Naive thymus-derived CD4-positive, alpha-beta T cell (primary cell): Measurements from ENCODE around the gene TAAR8. TPM values are rescaled to one million over a fixed set of nuclear protein-coding genes. Genes with fewer than 3 reads are reported as not detected.

Experiments
- ATAC-seq: fragments of 150-1000 bp; cut with Tn5 transposase; 2 replicates; pipeline ENCODE4 v1.10.0; 2021; ENCODE audit warnings: mild to moderate bottlenecking, moderate library complexity
- CTCF ChIA-PET: fragments of 350-600 bp; sonication (Branson Sonifier 250); formaldehyde crosslinking; loops from one replicate; lab custom pipeline; 2021; ENCODE audit warnings: antibody characterized with exemption; lab: Charles Lee
- POLR2A ChIA-PET: fragments of 350-600 bp; sonication (Branson Sonifier 250); formaldehyde crosslinking; loops from one replicate; lab custom pipeline; 2021; ENCODE audit warnings: antibody characterized with exemption, inconsistent platforms; lab: Charles Lee
- DNase-seq, 9 donors: peaks; one replicate each; pipeline versions ENCODE4 v3.0.0 to v3.0.0-alpha.2; 2020 to 2022; ENCODE audit warnings: mixed read lengths in 1 of 9
- H3K27ac ChIP-seq: one replicate; pipeline ENCODE4 v1.7.0; 2013; ENCODE audit warnings: mild to moderate bottlenecking, low read depth, low read length, moderate library complexity
- H3K27me3 ChIP-seq, 2 donors: one replicate each; pipeline ENCODE4 v1.7.0; 2013; ENCODE audit warnings: low read length in 2 of 2, mild to moderate bottlenecking in 2 of 2, moderate library complexity in 2 of 2; ENCODE audit not compliant: control insufficient read depth in 2 of 2, insufficient read depth in 2 of 2
- H3K36me3 ChIP-seq, 3 experiments: 1 replicate in 2 of 3; 2 replicates in 1 of 3; pipeline ENCODE4 v1.7.0; 2013; ENCODE audit warnings: low read length in 3 of 3, mild to moderate bottlenecking in 3 of 3, moderate library complexity in 1 of 3; ENCODE audit not compliant: insufficient read depth in 3 of 3, control insufficient read depth in 2 of 3
- H3K4me1 ChIP-seq, 2 donors: one replicate each; pipeline ENCODE4 v1.7.0; 2013; ENCODE audit warnings: low read length in 2 of 2, mild to moderate bottlenecking in 2 of 2, moderate library complexity in 1 of 2; ENCODE audit not compliant: control insufficient read depth in 2 of 2, insufficient read depth in 2 of 2
- H3K4me3 ChIP-seq: 2 replicates; pipeline ENCODE4 v1.7.0; 2013; ENCODE audit warnings: mild to moderate bottlenecking, low read length
- H3K9me3 ChIP-seq, 3 experiments: 1 replicate in 2 of 3; 2 replicates in 1 of 3; pipeline ENCODE4 v1.7.0; 2013; ENCODE audit warnings: low read length in 3 of 3; ENCODE audit not compliant: control insufficient read depth in 2 of 3
- H3K27ac Mint-ChIP-seq, 9 donors: one replicate each; pipeline ENCODE4 v1.8.0; 2020 to 2022; ENCODE audit warnings: mixed read lengths in 9 of 9, mild to moderate bottlenecking in 8 of 9, moderate library complexity in 5 of 9, inconsistent platforms in 2 of 9
- H3K27me3 Mint-ChIP-seq, 5 donors: one replicate each; pipeline ENCODE4 v1.8.0; 2021 to 2022; ENCODE audit warnings: mixed read lengths in 5 of 5, mild to moderate bottlenecking in 1 of 5
- H3K36me3 Mint-ChIP-seq, 5 donors: one replicate each; pipeline ENCODE4 v1.8.0; 2020 to 2022; ENCODE audit warnings: mixed read lengths in 5 of 5, mild to moderate bottlenecking in 3 of 5, inconsistent platforms in 1 of 5
- H3K4me1 Mint-ChIP-seq, 7 donors: one replicate each; pipeline ENCODE4 v1.8.0; 2020 to 2022; ENCODE audit warnings: mixed read lengths in 7 of 7, mild to moderate bottlenecking in 3 of 7, inconsistent platforms in 1 of 7
- H3K4me3 Mint-ChIP-seq, 10 donors: one replicate each; pipeline ENCODE4 v1.8.0; 2020 to 2022; ENCODE audit warnings: mild to moderate bottlenecking in 10 of 10, mixed read lengths in 10 of 10, moderate library complexity in 6 of 10, inconsistent platforms in 2 of 10
- H3K9me3 Mint-ChIP-seq, 11 donors: one replicate each; pipeline ENCODE4 v1.8.0; 2020 to 2022; ENCODE audit warnings: mixed read lengths in 11 of 11, mild to moderate bottlenecking in 4 of 11, inconsistent platforms in 1 of 11, moderate library complexity in 1 of 11
- intact Hi-C, 2 donors: fragments of 100-400 bp; cut with micrococcal nuclease; formaldehyde crosslinking; loops; one replicate each; pipeline ENCODE4 v1.15.1; 2023
- polyA plus RNA-seq, 2 donors: library from polyadenylated mRNA; unstranded; fragments of 300-500 nt; fragmentation: Illumina TruSeq; gene quantifications; one replicate each; pipeline ENCODE4 v1.2.3, GENCODE V29; 2021
- total RNA-seq, 6 experiments: library from RNA in 5 of 6; stranded (reverse) in 5 of 6; gene quantifications; 1 replicate in 5 of 6; 2 replicates in 1 of 6; pipeline ENCODE4 v1.2.3 and lab custom pipeline; 2021 to 2026

TAAR8 gene, protein sequence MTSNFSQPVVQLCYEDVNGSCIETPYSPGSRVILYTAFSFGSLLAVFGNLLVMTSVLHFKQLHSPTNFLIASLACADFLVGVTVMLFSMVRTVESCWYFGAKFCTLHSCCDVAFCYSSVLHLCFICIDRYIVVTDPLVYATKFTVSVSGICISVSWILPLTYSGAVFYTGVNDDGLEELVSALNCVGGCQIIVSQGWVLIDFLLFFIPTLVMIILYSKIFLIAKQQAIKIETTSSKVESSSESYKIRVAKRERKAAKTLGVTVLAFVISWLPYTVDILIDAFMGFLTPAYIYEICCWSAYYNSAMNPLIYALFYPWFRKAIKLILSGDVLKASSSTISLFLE
- not detected for total RNA-seq
- polyA plus RNA-seq: not detected
- total RNA-seq (lab: John Stamatoyannopoulos, UW): not detected

DNA sequence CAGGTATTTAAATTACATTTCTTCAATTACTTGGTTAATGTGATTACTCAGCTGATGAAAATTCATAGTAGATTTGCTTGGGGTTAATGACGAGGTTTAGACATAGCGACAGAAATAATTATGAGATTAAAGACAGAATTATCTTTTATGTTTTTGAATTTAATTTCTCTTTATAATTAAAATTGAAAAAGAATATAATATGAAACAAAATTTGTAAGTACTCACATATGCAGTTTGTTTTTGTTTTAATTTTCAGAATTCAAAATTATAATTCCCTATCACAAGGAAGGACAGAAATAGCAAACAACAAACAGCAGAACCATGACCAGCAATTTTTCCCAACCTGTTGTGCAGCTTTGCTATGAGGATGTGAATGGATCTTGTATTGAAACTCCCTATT, at the start of gene TAAR8:
Gene TAAR8 (plus strand): TSS at position 301 of the 400 bp plus-strand sequence. CDS start 21 bp downstream, at position 322.
- H3K4me3 Mint-ChIP-seq: no peak within 1 kb of the TSS
- H3K36me3 Mint-ChIP-seq: no peaks in the 10 kb centered on the region
- ChIA-PET CTCF (interaction anchor here (1.0 kb wide), 1 partner anchor 19 kb away, joined by 5 read pairs; no protein-coding TSS in a partner anchor), POLR2A (no interaction called here)
- H3K27ac Mint-ChIP-seq: no peak within 1 kb of the TSS
- no peaks in the 10 kb centered on the region for H3K9me3 ChIP-seq
- H3K27me3 ChIP-seq: peaks cover 0 to under 1% of the 10 kb centered on the region in 2 donors
- intact Hi-C loops: no loop called here
- H3K4me1 ChIP-seq: no peaks in the 10 kb centered on the region
- no peaks in the 10 kb centered on the region for H3K36me3 ChIP-seq
- H3K27ac ChIP-seq: no peak within 1 kb of the TSS
- H3K4me1 Mint-ChIP-seq: no peaks in the 10 kb centered on the region
- H3K4me3 ChIP-seq: no peak within 1 kb of the TSS
- H3K27me3 Mint-ChIP-seq: peaks cover 29 to 35% (median 32%) of the 10 kb centered on the region in 5 donors
- DNase-seq: no peak
- no peak for ATAC-seq
- H3K9me3 Mint-ChIP-seq: no peaks in the 10 kb centered on the region

DNA sequence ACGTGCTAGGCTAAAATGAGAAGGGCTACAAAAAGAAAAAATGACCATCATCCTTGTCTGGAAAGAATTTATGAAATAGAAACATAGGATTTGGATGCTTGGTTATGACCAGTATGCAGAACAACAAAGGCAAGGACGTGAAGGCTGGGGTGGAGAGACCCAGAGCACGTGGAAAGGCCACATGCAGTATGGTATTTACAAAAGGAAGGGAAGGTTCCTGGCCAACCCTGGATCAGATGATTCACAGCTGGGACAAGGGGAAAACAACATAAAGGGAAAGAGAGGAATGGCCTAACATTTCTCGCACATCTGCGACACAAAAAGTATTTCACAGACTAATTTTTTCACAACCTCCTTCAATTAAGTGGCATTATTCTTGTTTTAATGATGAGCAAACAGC, 47.7 kb upstream of the TAAR8 start:
- intact Hi-C loops: no loop called here

DNA sequence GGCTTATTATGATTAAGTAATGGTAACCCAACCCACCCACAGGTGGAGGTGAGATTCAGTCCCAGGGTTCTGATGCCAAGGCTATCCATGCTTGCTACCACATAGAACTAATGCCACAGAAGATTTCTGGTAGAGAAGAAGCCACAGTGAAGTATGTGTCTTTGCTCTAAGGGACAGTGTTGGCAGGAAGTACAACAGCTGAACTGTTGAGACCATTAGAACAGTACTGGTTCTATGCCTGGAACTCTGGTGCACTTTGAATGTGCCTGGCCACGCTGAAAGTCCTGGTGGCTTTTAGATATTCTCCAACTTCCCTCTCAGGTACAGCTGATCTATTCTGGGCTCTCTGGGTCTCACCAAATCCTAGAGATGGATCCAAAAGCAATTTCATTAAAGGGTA, 47.3 kb upstream of the TAAR8 start:
- intact Hi-C loops: no loop called here
- H3K36me3 ChIP-seq: peaks cover 0 to 6% (median 0%) of the 10 kb centered on the region in 3 experiments
- H3K27me3 ChIP-seq: no peaks in the 10 kb centered on the region
- H3K36me3 Mint-ChIP-seq: peaks cover 12 to 44% (median 22%) of the 10 kb centered on the region in 5 donors
- ChIA-PET CTCF (no interaction called here), POLR2A (no interaction called here)
- peaks cover 6 to 67% (median 52%) of the 10 kb centered on the region in 7 donors for H3K4me1 Mint-ChIP-seq
- no peak overlapping the region for H3K4me3 Mint-ChIP-seq
- no peaks in the 10 kb centered on the region for H3K27me3 Mint-ChIP-seq
- H3K27ac Mint-ChIP-seq: no peak overlapping the region
- peaks cover 0 to 4% of the 10 kb centered on the region in 2 donors for H3K4me1 ChIP-seq
- ATAC-seq: no peak
- no peak overlapping the region for H3K4me3 ChIP-seq
- H3K27ac ChIP-seq: no peak overlapping the region
- no peaks in the 10 kb centered on the region for H3K9me3 Mint-ChIP-seq
- no peak for DNase-seq
- H3K9me3 ChIP-seq: no peaks in the 10 kb centered on the region

More for the DNA sequence above, 47.7 kb upstream of the TAAR8 start:
- CTCF ChIA-PET: no interaction called here
- Mint-ChIP-seq H3K9me3 (no peaks in the 10 kb centered on the region), H3K4me1 (peaks cover 8 to 68% (median 54%) of the 10 kb centered on the region in 7 donors), H3K27me3 (no peaks in the 10 kb centered on the region), H3K27ac (peak overlapping the region in 1 of 9 donors; percentile 38), H3K4me3 (no peak overlapping the region), H3K36me3 (peaks cover 16 to 48% (median 26%) of the 10 kb centered on the region in 5 donors)
- ATAC-seq (no peak), DNase-seq (no peak)
- no peak overlapping the region for H3K27ac ChIP-seq
- H3K4me1 ChIP-seq: peaks cover 0 to 4% of the 10 kb centered on the region in 2 donors
- H3K27me3 ChIP-seq: no peaks in the 10 kb centered on the region
- POLR2A ChIA-PET: no interaction called here
- H3K9me3 ChIP-seq: no peaks in the 10 kb centered on the region
- H3K36me3 ChIP-seq: peaks cover 0 to 6% (median 0%) of the 10 kb centered on the region in 3 experiments
- H3K4me3 ChIP-seq: no peak overlapping the region

DNA sequence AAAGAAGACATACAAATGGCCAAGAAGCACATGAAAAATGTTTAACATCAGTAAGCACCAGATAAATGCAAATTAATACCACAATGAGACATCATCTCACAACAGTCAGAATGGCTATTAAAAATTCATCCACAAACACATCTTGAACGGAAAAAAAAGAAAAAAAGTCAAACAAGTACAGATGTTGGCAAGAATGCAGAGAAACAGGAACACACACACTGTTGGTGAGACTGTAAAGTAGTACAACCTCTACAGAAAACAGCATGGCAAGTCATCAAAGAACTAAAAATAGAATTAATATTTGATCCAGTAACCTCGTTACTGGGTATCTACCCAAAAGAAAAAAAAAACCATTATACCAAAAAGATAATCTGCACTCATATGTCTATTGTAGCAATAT, 46.0 kb upstream of the TAAR8 start:
- peaks cover 4 to 11% of the 10 kb centered on the region in 2 donors for H3K4me1 ChIP-seq
- CTCF ChIA-PET: interaction anchor here (0.6 kb wide), 1 partner anchor 38 kb away, joined by 5 read pairs; no protein-coding TSS in a partner anchor
- no peak for ATAC-seq
- H3K36me3 Mint-ChIP-seq: peaks cover 5 to 35% (median 15%) of the 10 kb centered on the region in 5 donors
- intact Hi-C loops: no loop called here
- H3K27ac Mint-ChIP-seq: no peak overlapping the region
- H3K4me3 ChIP-seq: no peak overlapping the region
- H3K36me3 ChIP-seq: peaks cover 0 to 6% (median 0%) of the 10 kb centered on the region in 3 experiments
- H3K27me3 Mint-ChIP-seq: no peaks in the 10 kb centered on the region
- H3K9me3 ChIP-seq: no peaks in the 10 kb centered on the region
- H3K4me1 Mint-ChIP-seq: peaks cover 14 to 75% (median 55%) of the 10 kb centered on the region in 7 donors
- no peaks in the 10 kb centered on the region for H3K27me3 ChIP-seq
- DNase-seq: no peak
- POLR2A ChIA-PET: no interaction called here
- H3K9me3 Mint-ChIP-seq: no peaks in the 10 kb centered on the region
- no peak overlapping the region for H3K27ac ChIP-seq
- H3K4me3 Mint-ChIP-seq: no peak overlapping the region

DNA sequence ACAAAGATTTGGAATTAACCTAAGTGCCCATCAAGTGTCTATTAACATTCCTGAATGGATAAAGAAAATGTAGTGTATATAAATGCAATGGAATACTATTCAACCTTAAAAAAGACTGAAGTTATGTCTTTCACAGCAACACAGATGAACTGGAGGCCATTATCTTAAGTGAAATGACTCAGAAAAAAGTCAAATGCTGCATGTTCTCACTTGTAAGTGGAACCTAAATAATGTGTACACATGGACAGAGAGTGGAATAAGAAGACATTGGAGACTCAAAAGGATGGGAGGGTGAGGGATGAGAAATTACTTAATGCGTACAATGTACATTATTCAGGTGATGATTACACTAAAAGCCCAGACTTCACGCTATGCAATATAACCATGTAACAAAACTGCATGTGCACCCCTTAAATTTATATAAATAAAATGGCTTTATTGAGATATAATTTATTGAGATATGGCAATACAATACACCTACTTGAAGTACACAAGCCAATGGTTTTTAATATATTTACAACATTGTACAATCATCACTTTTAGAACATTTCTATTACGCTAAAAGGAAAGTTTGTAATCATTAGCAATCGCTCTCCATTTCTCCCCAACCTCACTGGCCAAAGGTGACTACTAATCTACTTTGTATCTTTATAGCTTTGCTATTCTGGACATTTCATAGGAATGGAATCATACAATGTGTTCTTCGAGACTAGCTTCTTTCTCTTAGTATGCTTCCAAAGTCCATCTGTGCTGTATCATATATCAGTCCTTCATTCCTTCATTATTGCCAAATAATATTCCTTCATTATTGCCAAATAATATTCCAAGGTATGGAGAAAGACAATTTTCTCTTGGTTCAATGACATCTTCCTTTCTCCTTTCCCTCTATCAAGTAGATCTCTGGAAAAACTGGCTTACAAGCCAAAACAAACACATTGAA, 45.3 kb upstream of the TAAR8 start:
- DNase-seq: no peak
- H3K36me3 ChIP-seq: no peaks in the 10 kb centered on the region
- no peak overlapping the region for H3K4me3 ChIP-seq
- Mint-ChIP-seq H3K4me3 (no peak overlapping the region), H3K36me3 (peaks cover 4 to 29% (median 13%) of the 10 kb centered on the region in 5 donors), H3K27ac (no peak overlapping the region), H3K4me1 (peaks cover 16 to 82% (median 59%) of the 10 kb centered on the region in 7 donors), H3K9me3 (no peaks in the 10 kb centered on the region), H3K27me3 (no peaks in the 10 kb centered on the region)
- H3K4me1 ChIP-seq: peaks cover 10 to 11% of the 10 kb centered on the region in 2 donors
- ChIA-PET POLR2A (interaction anchor here (0.6 kb wide), 1 partner anchor 10 kb away, joined by 3 read pairs; no protein-coding TSS in a partner anchor), CTCF (no interaction called here)
- H3K27ac ChIP-seq: no peak overlapping the region
- no peak for ATAC-seq
- H3K9me3 ChIP-seq: no peaks in the 10 kb centered on the region
- H3K27me3 ChIP-seq: no peaks in the 10 kb centered on the region
- intact Hi-C loops: no loop called here

DNA sequence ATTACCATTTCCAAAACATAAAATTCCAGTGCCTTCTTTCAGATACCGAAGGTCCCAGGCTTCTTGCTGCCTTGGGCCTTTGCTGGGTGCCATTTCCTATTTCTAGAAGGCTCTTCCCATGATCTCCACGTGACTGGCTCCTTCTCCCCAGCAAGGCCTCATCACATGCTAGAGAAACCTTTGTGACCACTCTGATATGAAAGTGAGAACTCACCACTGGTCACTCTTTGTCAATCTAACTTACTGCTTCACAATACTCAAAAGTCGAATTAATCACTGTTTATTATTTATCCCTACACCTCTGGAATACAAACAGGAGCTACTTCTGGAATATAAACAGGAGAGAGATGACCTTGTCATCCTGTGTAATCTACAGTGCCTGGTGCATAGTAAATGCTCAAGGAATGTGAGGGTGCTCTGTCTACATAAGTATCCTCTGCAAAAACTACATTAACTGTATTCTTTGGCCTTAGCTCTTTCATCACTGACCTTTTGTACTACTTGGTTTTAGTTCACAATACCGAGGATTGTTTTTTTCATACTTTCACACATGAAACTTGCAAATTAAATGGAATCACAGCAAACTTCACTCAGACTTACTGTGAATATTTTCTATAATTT, 41.2 kb upstream of the TAAR8 start:
- ATAC-seq: no peak
- POLR2A ChIA-PET: no interaction called here
- peak overlapping the region; percentile 18 to 95 (median 90) for H3K4me3 Mint-ChIP-seq

More for the DNA sequence above, 41.2 kb upstream of the TAAR8 start:
- Histone ChIP-seq H3K4me1 (peaks cover 11 to 14% of the 10 kb centered on the region in 2 donors), H3K27me3 (no peaks in the 10 kb centered on the region), H3K36me3 (peaks cover 0 to 5% (median 0%) of the 10 kb centered on the region in 3 experiments), H3K4me3 (no peak overlapping the region), H3K9me3 (no peaks in the 10 kb centered on the region), H3K27ac (no peak overlapping the region)
- peaks cover 23 to 66% (median 51%) of the 10 kb centered on the region in 7 donors for H3K4me1 Mint-ChIP-seq
- H3K9me3 Mint-ChIP-seq: no peaks in the 10 kb centered on the region
- CTCF ChIA-PET: no interaction called here
- peaks cover 0 to 14% (median 0%) of the 10 kb centered on the region in 5 donors for H3K27me3 Mint-ChIP-seq
- no peak for DNase-seq
- peak overlapping the region in 2 of 9 donors; percentile 2 to 16 for H3K27ac Mint-ChIP-seq
- intact Hi-C loops: loop anchor here (5.0 kb wide), 2 partner anchors 1461 to 1661 kb away; no protein-coding TSS in a partner anchor
- H3K36me3 Mint-ChIP-seq: peaks cover 3 to 24% (median 9%) of the 10 kb centered on the region in 5 donors
